Muscle layer of colon (tissue), 2 donors: ENCODE data around the gene GGA3.
"Not testable (repeated sequence)": the region's sequence is repeated elsewhere in the genome, so short reads cannot be mapped to it uniquely, and the experiment has no call there.

Experiments
- H3K27ac ChIP-seq: one replicate; pipeline ENCODE4 v1.7.0; 2013; ENCODE audit warnings: low read depth, mild to moderate bottlenecking, low read length, moderate library complexity
- H3K27me3 ChIP-seq, 2 donors: one replicate each; pipeline ENCODE4 v1.7.0; 2013; ENCODE audit warnings: low read length in 2 of 2, mild to moderate bottlenecking in 2 of 2; ENCODE audit not compliant: insufficient read depth in 2 of 2, control insufficient read depth in 1 of 2
- H3K36me3 ChIP-seq: one replicate; pipeline ENCODE4 v1.7.0; 2013; ENCODE audit warnings: mild to moderate bottlenecking, low read length; ENCODE audit not compliant: insufficient read depth
- H3K4me1 ChIP-seq: one replicate; pipeline ENCODE4 v1.7.0; 2013; ENCODE audit warnings: mild to moderate bottlenecking, low read length; ENCODE audit not compliant: insufficient read depth
- H3K4me3 ChIP-seq, 2 donors: one replicate each; pipeline ENCODE4 v1.7.0; 2013; ENCODE audit warnings: low read length in 2 of 2, low read depth in 1 of 2, mild to moderate bottlenecking in 1 of 2, moderate library complexity in 1 of 2
- H3K9ac ChIP-seq: one replicate; pipeline ENCODE4 v1.7.0; 2013; ENCODE audit warnings: low read length
- H3K9me3 ChIP-seq: one replicate; pipeline ENCODE4 v1.7.0; 2013; ENCODE audit warnings: mild to moderate bottlenecking, low read length
- donor health status: abdominal sarcoma.
- donor health status: Adenocarcinoma of cecum.

Gene GGA3

GRCh38 chr17:75289115-75289831 lies 27.9 kb upstream of the GGA3 start, which contains the start of gene SLC25A19:
TSS of gene SLC25A19 (minus strand) at chr17:75289433. CDS start at chr17:75286764, 2,669 bp downstream.
- Histone ChIP-seq H3K9ac (peak within 1 kb of the TSS; percentile 64), H3K4me3 (peak within 1 kb of the TSS; percentile 81 to 98), H3K27ac (peak within 1 kb of the TSS; percentile 59), H3K9me3 (no peaks in the 10 kb centered on the region), H3K36me3 (peaks cover 15% of the 10 kb centered on the region), H3K4me1 (peaks cover 8% of the 10 kb centered on the region), H3K27me3 (no peaks in the 10 kb centered on the region)

GRCh38 chr17:75288770-75289114 lies 27.3 kb upstream of the GGA3 start:
- Histone ChIP-seq H3K9me3 (no peaks in the 10 kb centered on the region), H3K27me3 (no peaks in the 10 kb centered on the region), H3K4me1 (peaks cover 8% of the 10 kb centered on the region), H3K9ac (peak overlapping the region; percentile 64), H3K4me3 (peak overlapping the region; percentile 81 to 98), H3K27ac (peak overlapping the region; percentile 59), H3K36me3 (peaks cover 15% of the 10 kb centered on the region)

GRCh38 chr17:75288359-75288758 lies 27.0 kb upstream of the GGA3 start:
- peak overlapping the region; percentile 64 for H3K9ac ChIP-seq
- peak overlapping the region; percentile 81 to 98 for H3K4me3 ChIP-seq
- no peaks in the 10 kb centered on the region for H3K9me3 ChIP-seq
- peaks cover 15% of the 10 kb centered on the region for H3K36me3 ChIP-seq
- H3K4me1 ChIP-seq, result peaks cover 8% of the 10 kb centered on the region
- no peak overlapping the region for H3K27ac ChIP-seq
- H3K27me3 ChIP-seq, result no peaks in the 10 kb centered on the region

- peaks cover 15% of the 10 kb centered on the region for H3K36me3 ChIP-seq
- H3K4me1 ChIP-seq, result peaks cover 8% of the 10 kb centered on the region
- no peaks in the 10 kb centered on the region for H3K9me3 ChIP-seq
- no peaks in the 10 kb centered on the region for H3K27me3 ChIP-seq
- no peak overlapping the region for H3K4me3 ChIP-seq
- H3K27ac ChIP-seq, result no peak overlapping the region
- H3K9ac ChIP-seq, result no peak overlapping the region
These were observed 25.8 kb upstream of the GGA3 start for GRCh38 chr17:75287221-75287620.

GRCh38 chr17:75285123-75285522 lies 23.7 kb upstream of the GGA3 start:
- no peak overlapping the region for H3K4me3 ChIP-seq
- H3K4me1 ChIP-seq, result peaks cover 8% of the 10 kb centered on the region
- H3K27ac ChIP-seq, result no peak overlapping the region
- H3K9ac ChIP-seq, result no peak overlapping the region
- peaks cover 15% of the 10 kb centered on the region for H3K36me3 ChIP-seq
- no peaks in the 10 kb centered on the region for H3K9me3 ChIP-seq
- H3K27me3 ChIP-seq, result no peaks in the 10 kb centered on the region

GRCh38 chr17:75280189-75280588 lies 18.8 kb upstream of the GGA3 start:
- not testable (repeated sequence) for H3K9me3 ChIP-seq, H3K27me3 ChIP-seq, H3K4me3 ChIP-seq, H3K9ac ChIP-seq, H3K27ac ChIP-seq, H3K4me1 ChIP-seq, H3K36me3 ChIP-seq

- Histone ChIP-seq H3K9me3 (no peaks in the 10 kb centered on the region), H3K4me3 (no peak overlapping the region), H3K9ac (no peak overlapping the region), H3K27me3 (no peaks in the 10 kb centered on the region), H3K4me1 (peaks cover 5% of the 10 kb centered on the region), H3K27ac (no peak overlapping the region), H3K36me3 (no peaks in the 10 kb centered on the region)
These were observed 16.3 kb upstream of the GGA3 start for GRCh38 chr17:75277664-75278071.

GRCh38 chr17:75273977-75274708 lies 12.7 kb upstream of the GGA3 start:
- Histone ChIP-seq H3K36me3 (no peaks in the 10 kb centered on the region), H3K9ac (no peak overlapping the region)

GRCh38 chr17:75272848-75273184 lies 11.4 kb upstream of the GGA3 start:
- Histone ChIP-seq H3K9me3 (no peaks in the 10 kb centered on the region), H3K27me3 (no peaks in the 10 kb centered on the region), H3K9ac (no peak overlapping the region), H3K27ac (no peak overlapping the region), H3K4me1 (peaks cover 26% of the 10 kb centered on the region), H3K4me3 (no peak overlapping the region), H3K36me3 (no peaks in the 10 kb centered on the region)

More at GRCh38 chr17:75273977-75274708, 12.7 kb upstream of the GGA3 start:
- H3K27ac ChIP-seq, result no peak overlapping the region
- H3K4me1 ChIP-seq, result peaks cover 26% of the 10 kb centered on the region
- no peaks in the 10 kb centered on the region for H3K27me3 ChIP-seq
- H3K9me3 ChIP-seq, result no peaks in the 10 kb centered on the region
- no peak overlapping the region for H3K4me3 ChIP-seq

- Histone ChIP-seq H3K9ac (no peak overlapping the region), H3K36me3 (peaks cover 3% of the 10 kb centered on the region), H3K27ac (no peak overlapping the region), H3K4me3 (peak overlapping the region; percentile 67 to 83), H3K9me3 (no peaks in the 10 kb centered on the region), H3K4me1 (peaks cover 26% of the 10 kb centered on the region), H3K27me3 (no peaks in the 10 kb centered on the region)
These were observed 10.8 kb upstream of the GGA3 start for GRCh38 chr17:75271955-75272847.

GRCh38 chr17:75271233-75271954 lies 10.0 kb upstream of the GGA3 start:
- H3K4me3 ChIP-seq, result peak overlapping the region; percentile 67 to 83

More at GRCh38 chr17:75271233-75271954, 10.0 kb upstream of the GGA3 start:
- H3K9me3 ChIP-seq, result no peaks in the 10 kb centered on the region
- peak overlapping the region; percentile 59 for H3K27ac ChIP-seq
- no peaks in the 10 kb centered on the region for H3K27me3 ChIP-seq
- H3K9ac ChIP-seq, result no peak overlapping the region
- peaks cover 26% of the 10 kb centered on the region for H3K4me1 ChIP-seq
- H3K36me3 ChIP-seq, result peaks cover 11% of the 10 kb centered on the region
